ENCODE data around the gene WNT6.

WNT6 gene

DNA sequence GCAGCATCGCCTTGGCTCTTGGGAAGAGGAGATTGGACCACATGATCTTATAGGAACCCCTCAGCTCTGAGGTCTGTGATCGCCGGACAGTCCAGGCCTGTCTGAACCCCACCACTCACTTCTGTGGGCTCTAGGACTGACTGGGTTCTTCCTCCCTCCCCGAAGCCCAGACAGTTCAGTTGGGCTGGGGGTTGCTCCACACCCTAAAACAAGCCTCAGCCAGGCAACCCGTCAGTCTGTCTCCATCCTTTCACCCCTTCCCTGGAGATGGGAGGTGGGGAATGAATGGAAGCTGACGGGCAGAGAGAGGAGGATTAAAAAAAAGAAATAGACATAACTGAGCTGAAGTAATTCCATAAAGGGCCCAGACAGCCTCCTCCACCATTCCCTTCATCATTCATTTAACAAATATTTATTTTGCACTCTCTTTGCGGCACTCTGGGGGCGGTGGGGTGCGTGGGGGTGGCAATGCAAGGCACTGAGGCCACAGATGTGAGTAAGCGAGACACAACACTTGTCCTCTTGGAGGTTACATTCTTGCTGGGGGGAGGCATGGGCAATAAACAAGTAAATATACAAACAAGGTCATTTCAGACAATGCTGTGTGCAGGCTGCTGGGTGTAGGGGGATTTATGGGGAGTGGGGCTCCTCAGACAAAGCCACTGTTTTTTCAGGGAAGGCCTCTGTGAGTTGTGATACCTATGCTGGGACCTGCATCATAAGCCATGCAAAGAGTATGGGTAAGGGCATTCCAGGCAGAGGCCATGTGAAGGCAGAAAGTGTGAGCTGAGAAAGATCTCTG, 33.9 kb downstream of the WNT6 start:
- DNase-seq (ENCODE audit: low read depth): no peak

DNA sequence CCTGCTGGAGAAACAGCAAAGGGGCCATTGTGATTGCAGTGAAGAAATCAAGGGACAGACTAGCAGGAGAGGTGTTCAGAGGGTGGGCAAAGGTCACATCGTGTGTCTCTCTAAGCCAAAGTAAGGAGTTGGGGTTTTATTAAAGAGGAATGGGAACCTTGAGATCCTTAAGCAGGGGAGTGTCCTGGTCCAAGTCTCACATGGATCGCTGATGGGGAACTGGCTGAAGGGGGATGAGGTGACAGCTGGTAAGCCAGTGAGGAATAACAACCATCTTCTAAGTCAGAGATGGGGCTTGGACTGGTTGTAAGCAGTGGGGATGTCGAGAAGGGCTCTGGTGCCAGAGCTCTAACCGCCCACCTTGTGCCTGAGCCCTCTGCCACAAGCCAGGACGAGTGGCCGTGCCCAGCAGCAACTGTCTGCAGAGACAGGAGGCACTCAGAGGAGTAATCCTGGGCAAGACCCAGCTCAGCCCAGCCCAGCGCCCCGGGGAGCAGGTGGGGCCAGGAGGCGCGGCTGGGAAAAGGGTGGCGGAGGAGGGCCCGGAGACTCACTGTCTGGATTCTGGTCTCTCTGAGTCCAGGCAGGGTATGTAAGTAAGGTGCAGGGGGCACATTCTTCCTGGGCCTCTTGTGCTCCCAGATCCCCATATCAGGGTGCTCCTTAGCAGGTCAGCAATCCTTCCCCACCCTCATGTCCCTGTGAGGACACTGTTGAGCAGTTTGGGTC, 34.7 kb downstream of the WNT6 start:
- DNase-seq (ENCODE audit: low read depth): no peak

- DNase-seq (ENCODE audit: low read depth): no peak
Measured at GRCh38 chr2:218894880-218895157, 35.2 kb downstream of the WNT6 start.

GRCh38 chr2:218895326-218895725, 35.7 kb downstream of the WNT6 start:
- no peak for DNase-seq (ENCODE audit: low read depth)

DNA sequence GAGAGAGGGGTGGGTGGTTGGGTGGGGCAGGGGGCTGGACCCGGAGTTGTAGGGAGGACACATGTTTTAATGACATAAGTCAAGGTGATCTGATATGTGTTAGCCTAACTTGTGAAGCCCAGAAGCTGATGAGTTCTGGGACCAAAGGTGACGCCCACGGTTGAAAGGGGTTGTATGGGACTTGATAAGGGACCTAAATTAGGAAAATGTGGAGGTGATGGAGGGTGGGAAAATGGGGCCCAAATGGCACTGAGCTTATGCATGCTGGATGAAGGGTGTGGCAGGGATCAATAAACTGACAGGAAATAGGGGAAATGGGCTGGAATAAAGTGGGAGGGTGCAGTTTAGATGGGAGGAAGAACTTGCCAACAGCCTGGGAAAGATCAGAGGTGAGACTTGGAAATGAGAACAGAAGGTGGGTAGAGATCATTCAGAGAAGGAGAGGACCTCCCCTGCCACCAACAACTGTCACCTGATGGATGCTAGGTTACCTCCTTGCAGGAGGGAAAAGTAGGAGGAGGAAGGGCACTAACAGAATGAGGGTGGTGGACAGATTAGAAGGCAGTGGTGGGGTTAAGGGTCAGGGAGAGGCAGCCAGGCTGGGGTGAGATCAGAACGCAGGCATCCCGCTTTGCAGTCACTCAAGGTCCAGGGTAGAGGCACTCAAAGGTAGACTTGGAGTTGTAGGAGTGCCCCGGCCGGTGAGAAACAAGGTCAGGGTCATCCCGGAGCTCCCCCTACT, 36.3 kb downstream of the WNT6 start:
- no peak for DNase-seq (ENCODE audit: low read depth)

DNA sequence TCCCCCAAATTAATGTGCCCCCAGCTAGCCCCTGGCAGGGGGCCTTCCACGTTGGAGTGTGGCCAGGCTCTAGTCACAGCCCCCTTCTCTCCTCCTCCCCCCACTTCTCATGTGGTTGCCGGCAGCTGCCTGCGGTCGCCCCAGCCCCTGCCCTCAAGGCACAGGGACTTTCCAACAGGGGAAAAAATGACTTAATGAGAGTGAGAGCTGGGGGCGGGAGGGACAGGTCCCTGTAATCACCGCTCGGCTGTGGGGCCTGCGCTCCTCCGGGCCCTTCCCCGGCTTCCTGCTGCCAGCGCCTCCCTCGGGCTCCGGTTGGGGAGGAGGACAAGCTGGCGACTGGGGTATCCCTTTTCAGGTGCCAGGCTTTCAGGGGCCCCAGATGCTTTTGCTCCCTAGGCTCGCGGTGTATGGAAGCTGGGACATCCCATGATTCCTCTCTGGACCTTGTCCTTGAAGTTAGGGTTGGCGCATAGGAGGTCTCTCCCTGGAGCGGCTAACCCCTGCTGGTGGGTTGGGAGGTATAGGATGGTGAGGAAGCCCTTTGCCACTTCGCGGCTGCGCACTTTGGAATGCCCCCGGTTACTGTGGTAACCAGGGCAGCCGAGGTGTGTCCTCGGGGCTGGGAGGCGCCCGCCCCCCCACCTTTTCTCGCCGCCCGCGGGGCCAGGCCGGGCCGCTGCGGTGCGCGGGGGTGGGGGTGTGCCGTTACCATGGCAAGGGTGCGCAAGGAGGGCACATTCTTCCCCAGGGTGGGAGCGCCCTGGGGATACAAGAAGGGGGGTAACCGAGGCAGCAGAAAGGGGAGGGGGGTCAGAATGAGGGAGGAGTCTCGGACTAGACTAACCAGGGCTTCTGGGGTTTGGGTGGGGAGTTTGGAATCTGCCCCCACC, 37.1 kb downstream of the WNT6 start:
- no peak for DNase-seq (ENCODE audit: low read depth)

DNA sequence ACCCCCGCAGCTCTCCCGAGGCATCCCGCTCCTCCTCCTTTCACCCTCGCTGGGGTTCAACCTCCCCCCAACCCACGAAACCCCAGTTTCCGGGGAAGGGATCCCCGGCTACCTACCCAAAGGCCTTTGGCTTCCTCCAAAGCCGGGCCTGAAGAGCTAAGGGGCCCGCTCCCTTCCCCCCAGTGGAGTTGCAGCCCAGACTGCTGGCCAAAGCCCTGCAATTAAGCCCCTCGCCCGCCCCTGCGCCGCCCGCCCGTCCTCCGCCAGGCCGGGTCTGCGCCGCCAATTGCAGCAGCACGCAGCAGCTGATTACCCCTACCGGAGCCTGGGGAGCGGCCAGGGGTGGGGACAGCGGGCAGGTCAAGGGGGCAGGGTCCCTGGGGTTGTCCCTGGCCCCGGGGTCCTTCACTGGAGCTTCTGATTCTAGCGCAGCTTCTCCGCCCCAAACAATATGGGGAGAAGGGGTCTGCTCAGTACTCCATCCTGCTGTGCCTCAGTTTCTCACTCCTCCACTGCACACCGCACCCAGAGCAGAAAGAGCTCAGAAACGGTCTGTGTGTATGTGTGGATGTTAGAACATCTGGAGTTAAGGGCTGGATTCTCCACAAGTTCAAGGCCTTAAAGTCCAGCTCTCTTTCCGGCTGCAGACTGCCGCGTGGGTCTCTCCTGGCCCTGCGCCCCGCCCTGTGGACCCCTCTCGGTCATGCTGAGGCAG, 37.9 kb downstream of the WNT6 start:
- no peak for DNase-seq (ENCODE audit: low read depth)

- no peak for DNase-seq (ENCODE audit: low read depth)
Measured at GRCh38 chr2:218898109-218898878, 38.7 kb downstream of the WNT6 start.

- no peak for DNase-seq (ENCODE audit: low read depth)
Measured at GRCh38 chr2:218899147-218899546, 39.5 kb downstream of the WNT6 start.

DNA sequence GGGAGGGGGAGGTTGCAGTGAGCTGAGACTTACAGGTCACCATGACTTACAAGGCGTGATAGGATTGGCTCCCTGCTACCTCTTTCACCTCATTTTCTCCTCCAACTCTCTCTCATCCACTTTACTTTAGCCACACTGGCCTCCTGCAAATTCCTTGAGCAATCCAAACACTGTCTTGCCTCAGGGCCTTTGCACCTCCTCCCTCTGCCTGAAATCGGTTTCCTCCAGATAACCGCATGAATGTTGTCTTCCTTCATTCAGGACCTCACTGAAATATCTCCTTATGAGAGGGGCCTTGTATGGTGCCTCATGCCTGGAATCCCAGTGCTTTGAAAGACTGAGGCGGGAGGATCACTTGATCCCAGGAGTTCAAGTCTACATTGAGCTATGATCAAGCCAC, 42.8 kb downstream of the WNT6 start:
- no peak for DNase-seq (ENCODE audit: low read depth)

- DNase-seq (ENCODE audit: low read depth): no peak
Measured at GRCh38 chr2:218904176-218904575, 44.6 kb downstream of the WNT6 start.

GRCh38 chr2:218908721-218909619, 49.4 kb downstream of the WNT6 start:
- peak; percentile 29 for DNase-seq (ENCODE audit: low read depth)

DNA sequence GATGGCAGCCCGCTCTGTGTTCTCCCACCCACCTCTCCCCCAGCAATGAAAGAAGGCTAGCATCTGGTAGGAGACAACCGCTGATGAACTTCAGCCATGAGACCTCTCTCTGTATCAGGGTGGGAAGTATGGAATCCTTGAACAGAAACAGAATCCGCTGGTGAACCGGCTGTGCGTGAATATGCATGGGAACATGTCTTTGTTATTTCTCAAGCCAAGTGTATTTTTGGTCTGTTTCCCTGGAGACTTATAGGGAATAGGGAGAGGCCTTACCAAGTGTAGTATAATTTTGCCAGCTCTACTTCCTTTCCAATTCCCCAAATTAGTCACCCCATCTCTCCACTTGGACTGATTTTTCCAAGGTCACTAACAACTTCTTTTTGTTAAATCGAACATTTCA, 51.1 kb downstream of the WNT6 start:
- DNase-seq (ENCODE audit: low read depth): no peak

- DNase-seq (ENCODE audit: low read depth): no peak
Measured at GRCh38 chr2:218920504-218920903, 60.9 kb downstream of the WNT6 start.
